HK-2 (cell line): ENCODE data around the gene KRTAP5-1.
"Not testable (repeated sequence)": the region's sequence is repeated elsewhere in the genome, so short reads cannot be mapped to it uniquely, and the experiment has no call there.

ENCODE experiments used
- DNase-seq: peaks from one replicate; pipeline ENCODE4 v3.0.0-alpha.2; 2018; ENCODE audit not compliant: unreplicated experiment

Gene KRTAP5-1

GRCh38 chr11:1584661-1585370 is at the start of gene KRTAP5-1:
TSS of gene KRTAP5-1 (minus strand) at chr11:1585283. CDS start at chr11:1585249, 34 bp downstream.
- not testable (repeated sequence) for DNase-seq

DNA sequence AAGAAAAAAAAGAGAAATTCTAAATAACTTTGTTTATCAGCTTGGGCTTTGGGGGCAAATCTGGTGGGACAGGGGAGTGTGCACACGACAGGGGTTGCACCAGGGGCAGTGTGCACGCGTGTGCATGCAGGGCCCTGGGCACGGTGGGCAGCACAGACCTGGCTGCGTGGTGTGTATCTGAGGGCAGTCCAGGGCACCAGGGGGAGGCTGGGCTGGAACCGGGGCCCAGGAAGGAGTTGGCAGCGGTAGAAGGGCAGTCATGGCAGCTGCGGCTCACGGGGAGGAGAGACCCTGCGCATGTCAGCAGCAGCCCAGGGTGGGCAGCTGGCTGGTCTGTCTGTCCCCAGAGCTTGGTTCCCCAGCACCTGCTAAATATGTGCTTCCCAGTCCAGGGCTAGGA is 48.8 kb upstream of the KRTAP5-1 start:
- DNase-seq, result no peak

GRCh38 chr11:1632053-1632714 is 47.1 kb upstream of the KRTAP5-1 start:
- no peak for DNase-seq

- no peak for DNase-seq
These were observed 46.0 kb upstream of the KRTAP5-1 start for GRCh38 chr11:1631066-1631568.

- no peak for DNase-seq
These were observed 45.2 kb upstream of the KRTAP5-1 start for GRCh38 chr11:1630271-1630670.

- DNase-seq, result no peak
These were observed 44.5 kb upstream of the KRTAP5-1 start, which contains the start of gene KRTAP5-5 for GRCh38 chr11:1629326-1630185. TSS of gene KRTAP5-5 (plus strand) at chr11:1629775. CDS start at chr11:1629841, 66 bp downstream.

DNA sequence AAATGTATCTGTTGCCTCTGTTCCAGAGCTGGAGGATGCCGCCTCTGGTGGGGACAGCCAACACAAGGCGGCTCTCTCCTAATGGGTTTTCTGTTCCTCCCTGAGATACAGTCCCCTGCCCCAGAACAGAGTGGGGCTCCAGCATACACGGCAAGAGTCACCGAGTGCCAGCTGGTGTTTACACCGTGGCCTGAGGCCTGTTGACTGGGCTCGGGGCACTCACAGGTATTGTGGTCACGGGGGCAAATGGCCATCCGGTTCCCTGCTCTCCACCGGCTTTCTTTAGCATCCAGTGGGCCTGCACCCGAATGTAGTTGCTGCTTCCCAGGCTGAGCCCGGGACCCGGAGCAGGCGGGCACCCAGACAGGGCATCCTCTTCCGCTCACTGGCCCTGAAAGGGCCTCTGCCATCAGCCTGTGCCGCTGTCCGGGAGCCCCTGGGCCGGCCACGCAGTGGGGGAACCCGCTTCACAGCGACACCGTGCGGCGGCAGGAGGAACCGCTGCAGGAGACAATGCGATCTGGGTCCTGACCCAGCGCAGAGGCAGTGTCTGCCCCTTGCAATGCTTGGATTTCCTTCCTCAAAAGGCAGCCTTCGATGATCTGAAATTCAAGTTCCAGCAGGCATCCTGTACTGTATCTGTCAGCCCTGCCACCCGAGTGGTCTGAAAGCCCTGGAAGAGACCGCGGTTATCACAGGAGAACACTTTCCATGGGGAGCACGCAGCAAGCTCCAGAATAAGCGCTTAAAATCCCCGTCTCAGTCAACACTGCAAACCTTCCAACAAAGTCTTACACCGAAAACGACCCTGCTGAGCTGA is 43.6 kb upstream of the KRTAP5-1 start:
- peak; percentile 46 for DNase-seq

DNA sequence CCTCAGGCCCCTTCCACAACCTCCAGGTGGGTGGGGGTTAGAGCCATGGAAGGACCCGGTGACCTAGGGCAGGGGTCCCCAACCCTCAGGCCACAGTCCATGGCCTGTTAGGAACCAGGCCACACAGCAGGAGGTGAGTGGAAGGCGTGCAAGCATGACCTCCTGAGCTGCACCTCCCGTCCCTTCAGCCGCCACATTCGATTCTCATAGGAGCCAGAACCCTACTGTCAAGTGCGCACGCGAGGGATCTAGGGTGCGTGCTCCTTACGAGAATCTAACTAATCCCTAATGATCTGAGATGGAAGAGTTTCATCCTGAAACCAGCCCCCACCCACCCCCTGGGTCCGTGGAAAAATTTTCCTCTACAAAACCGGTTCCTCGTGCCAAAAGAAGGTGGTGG is 40.5 kb upstream of the KRTAP5-1 start:
- DNase-seq, result no peak

DNA sequence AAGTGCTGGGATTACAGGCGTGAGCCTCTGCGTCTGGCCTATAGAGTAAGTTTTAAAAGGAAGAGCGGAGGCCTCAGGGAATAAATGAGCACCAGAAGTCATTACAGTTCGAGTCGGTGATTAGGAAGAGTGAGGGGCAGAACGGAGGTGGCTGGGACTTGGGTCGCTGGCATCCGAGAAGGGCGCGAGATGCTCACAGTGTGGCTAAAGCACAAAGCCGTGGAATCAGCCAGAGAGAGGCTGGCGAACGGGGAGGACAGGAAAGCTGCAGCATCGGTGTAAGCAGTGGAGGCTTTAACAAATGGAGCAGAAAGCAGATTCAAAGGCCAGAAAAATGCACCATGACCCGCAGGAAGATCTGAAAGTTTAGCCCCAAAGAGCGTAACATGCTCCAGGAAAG is 39.5 kb upstream of the KRTAP5-1 start:
- DNase-seq, result no peak

- DNase-seq, result no peak
These were observed 38.6 kb upstream of the KRTAP5-1 start for GRCh38 chr11:1623716-1624115.

DNA sequence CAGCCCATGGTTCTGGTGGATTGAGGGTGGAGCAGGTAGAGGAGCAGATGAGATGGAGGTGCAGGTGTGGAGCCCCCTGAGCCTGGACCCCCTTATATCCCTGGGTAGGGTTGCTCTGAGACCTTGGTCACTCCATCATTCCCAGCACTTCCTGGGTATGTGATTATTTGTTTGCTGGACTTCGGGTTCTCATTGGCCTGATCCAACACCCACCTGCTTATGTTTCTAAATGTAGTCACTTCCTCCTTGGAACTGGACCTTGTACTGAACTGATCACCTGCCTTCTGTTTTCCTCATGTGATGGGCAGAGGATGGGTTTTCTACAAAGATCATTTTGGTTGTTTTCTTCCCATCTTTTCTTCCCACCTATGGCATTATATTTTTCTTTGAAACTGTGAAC is 37.0 kb upstream of the KRTAP5-1 start, which contains the start of gene KRTAP5-4:
TSS of gene KRTAP5-4 (minus strand) at position 53 of the 400 bp plus-strand sequence. CDS start at position 8, 45 bp downstream.
- DNase-seq, result no peak

- no peak for DNase-seq
These were observed 34.4 kb upstream of the KRTAP5-1 start for GRCh38 chr11:1619449-1619848.

DNA sequence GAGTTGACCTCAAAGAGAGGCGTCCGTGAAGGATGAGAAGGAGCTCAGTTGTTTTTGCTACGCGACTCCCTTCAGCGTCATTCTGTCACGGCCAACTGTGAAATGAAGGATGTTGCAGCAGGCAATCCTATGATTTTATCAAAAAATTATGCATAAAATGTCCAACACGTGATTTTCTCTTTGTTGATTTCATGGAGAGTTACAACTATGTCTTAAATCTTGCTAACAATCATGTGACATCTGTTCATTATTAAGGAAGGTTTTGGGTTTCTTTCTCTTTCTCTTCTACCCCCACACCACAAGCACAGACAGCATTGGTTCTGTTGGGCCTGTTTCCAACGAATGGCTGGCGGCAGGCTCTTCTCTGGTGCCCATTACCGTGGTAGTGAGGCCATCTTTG is 33.1 kb upstream of the KRTAP5-1 start:
- DNase-seq, result no peak

GRCh38 chr11:1608363-1608762 is 23.3 kb upstream of the KRTAP5-1 start, which contains the start of gene KRTAP5-3:
TSS of gene KRTAP5-3 (minus strand) at chr11:1608463. CDS start at chr11:1608385, 78 bp downstream.
- DNase-seq, result no peak

- DNase-seq, result not testable (repeated sequence)
These were observed 22.8 kb upstream of the KRTAP5-1 start for GRCh38 chr11:1607901-1608300.

- not testable (repeated sequence) for DNase-seq
These were observed 22.2 kb upstream of the KRTAP5-1 start for GRCh38 chr11:1607156-1607845.

- not testable (repeated sequence) for DNase-seq
These were observed 20.8 kb upstream of the KRTAP5-1 start for GRCh38 chr11:1605923-1606322.

DNA sequence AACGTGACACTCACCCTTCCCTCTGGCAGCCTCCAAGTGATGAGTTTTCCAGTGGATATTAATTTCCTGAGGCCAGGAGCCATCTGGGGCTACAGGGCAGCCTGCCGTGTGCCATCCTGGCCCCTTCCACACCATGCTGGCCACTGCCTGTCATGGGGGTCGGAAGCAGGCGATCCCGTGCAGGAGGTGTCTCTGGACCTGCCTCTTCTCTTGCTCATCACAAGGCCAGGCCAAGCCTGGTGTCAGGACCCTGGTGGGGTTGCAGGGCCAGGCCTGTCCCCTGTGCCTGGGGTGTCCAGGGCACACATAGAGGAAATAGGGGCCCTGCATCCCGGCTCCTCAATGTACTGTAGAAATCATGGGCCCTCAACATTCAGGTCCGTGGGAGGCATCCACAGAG is 19.6 kb upstream of the KRTAP5-1 start:
- no peak for DNase-seq

DNA sequence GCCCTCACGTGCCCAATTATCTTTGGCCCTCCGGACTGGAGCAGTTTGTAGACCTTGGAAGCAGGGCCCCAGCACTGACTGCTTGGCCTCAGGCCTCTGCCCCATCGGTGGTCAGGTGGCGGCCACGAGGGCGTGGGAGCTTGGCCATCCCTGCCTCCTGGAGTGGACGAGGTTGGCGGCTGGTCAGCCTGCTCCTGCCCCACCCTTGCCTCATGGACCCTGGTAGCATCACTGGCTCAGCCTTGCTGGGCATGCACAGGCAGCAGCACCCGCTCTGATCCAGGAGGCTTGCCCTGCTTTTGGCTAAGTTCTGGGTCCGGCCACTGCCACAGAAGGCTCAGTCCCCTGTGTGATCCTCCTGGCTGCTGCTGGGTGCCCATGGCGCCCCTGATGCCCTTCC is 19.1 kb upstream of the KRTAP5-1 start:
- no peak for DNase-seq

DNA sequence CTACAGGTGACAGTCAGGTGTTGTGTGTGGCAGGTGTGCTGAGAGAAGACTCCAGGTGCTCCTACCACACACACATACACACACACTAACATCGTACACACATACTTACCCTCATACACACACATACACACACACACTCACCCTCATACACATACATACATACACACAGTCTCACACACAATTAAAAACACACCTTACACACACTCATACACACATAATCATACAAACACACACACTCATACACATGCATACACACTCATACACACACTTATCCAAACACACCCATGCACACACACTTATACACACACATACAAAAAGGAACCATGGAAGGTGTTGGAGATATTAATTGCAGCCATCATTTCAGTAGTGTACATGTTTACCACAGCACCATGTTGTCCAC is 18.5 kb upstream of the KRTAP5-1 start:
- no peak for DNase-seq
